Coronary artery (tissue), 2 donors: ENCODE measurements around the gene FPGS.

Source experiments
- DNase-seq: peaks from one replicate; pipeline ENCODE4 v3.0.0-alpha.2; 2017; ENCODE audit warnings: low spot score
- H3K27ac ChIP-seq, 2 donors: fragments of 200-600 bp; sonication (generic); one replicate each; pipeline ENCODE4 v1.5.1; 2016 to 2019
- H3K4me3 ChIP-seq: fragments of 200-600 bp; sonication (generic); 2 replicates; pipeline ENCODE4 v1.5.1; 2016; ENCODE audit warnings: mild to moderate bottlenecking, moderate library complexity
- CTCF ChIP-seq: fragments of 200-600 bp; sonication (generic); IDR thresholded peaks from one replicate; pipeline ENCODE4 v1.5.1; 2019; ENCODE audit warnings: antibody characterized with exemption

The FPGS gene

GRCh38 chr9:127853312-127854183 is 50.9 kb downstream of the FPGS start:
- H3K4me3 ChIP-seq: peak overlapping the region; percentile 85
- TF ChIP-seq CTCF: no peak
- peak overlapping the region; percentile 86 to 92 for H3K27ac ChIP-seq
- DNase-seq: no peak

- DNase-seq: no peak
- peak within 1 kb of the TSS; percentile 85 for H3K4me3 ChIP-seq
- no peak for TF ChIP-seq CTCF
- H3K27ac ChIP-seq: peak within 1 kb of the TSS; percentile 86 to 92
Measured at GRCh38 chr9:127854184-127854806, 51.6 kb downstream of the FPGS start, which contains the start of gene ENG. Gene ENG (minus strand): TSS chr9:127854658. CDS start chr9:127854355, 303 bp downstream.

GRCh38 chr9:127854960-127855359 is 52.3 kb downstream of the FPGS start:
- peak overlapping the region; percentile 86 to 92 for H3K27ac ChIP-seq
- no peak for TF ChIP-seq CTCF
- H3K4me3 ChIP-seq: peak overlapping the region; percentile 85
- DNase-seq: no peak

- DNase-seq: no peak
- H3K27ac ChIP-seq: peak overlapping the region; percentile 86 to 92
- H3K4me3 ChIP-seq: no peak overlapping the region
- no peak for TF ChIP-seq CTCF
Measured at GRCh38 chr9:127855522-127855921, 52.8 kb downstream of the FPGS start.

- Histone ChIP-seq H3K4me3 (no peak overlapping the region), H3K27ac (peak overlapping the region; percentile 43 to 92)
- DNase-seq: no peak
- no peak for TF ChIP-seq CTCF
Measured at GRCh38 chr9:127856094-127856728, 53.5 kb downstream of the FPGS start.

- no peak for DNase-seq
- Histone ChIP-seq H3K27ac (peak overlapping the region; percentile 43 to 92), H3K4me3 (no peak overlapping the region)
- TF ChIP-seq CTCF: no peak
Measured at GRCh38 chr9:127856729-127857116, 54.0 kb downstream of the FPGS start.
